ENCODE data around the gene FES.

The FES gene

GRCh38 chr15:90909976-90910375, 25.7 kb downstream of the FES start:
- H3K4me1 ChIP-seq (ENCODE audit: control insufficient read depth in 1 of 2, insufficient read depth in 2 of 2, low read length in 2 of 2): peaks cover 0 to 5% of the 10 kb centered on the region in 2 donors
- peaks cover 73 to 92% of the 10 kb centered on the region in 2 donors for H3K36me3 ChIP-seq (ENCODE audit: control insufficient read depth in 1 of 2, insufficient read depth in 2 of 2, low read length in 2 of 2)
- no peaks in the 10 kb centered on the region for H3K9me3 ChIP-seq (ENCODE audit: control insufficient read depth in 1 of 2, low read length in 2 of 2)
- H3K9ac ChIP-seq (ENCODE audit: low read depth in 1 of 2, low read length in 2 of 2): no peak overlapping the region
- no peak overlapping the region for H3K4me3 ChIP-seq (ENCODE audit: low read depth in 1 of 2, low read length in 2 of 2)
- H3K27me3 ChIP-seq (ENCODE audit: control insufficient read depth in 1 of 2, insufficient read depth in 2 of 2, low read length in 2 of 2): no peaks in the 10 kb centered on the region
- H3K27ac ChIP-seq (ENCODE audit: low read depth, low read length): no peak overlapping the region

- H3K27ac ChIP-seq (ENCODE audit: low read depth, low read length): no peak overlapping the region
- H3K9ac ChIP-seq (ENCODE audit: low read depth in 1 of 2, low read length in 2 of 2): no peak overlapping the region
- H3K9me3 ChIP-seq (ENCODE audit: control insufficient read depth in 1 of 2, low read length in 2 of 2): no peaks in the 10 kb centered on the region
- H3K27me3 ChIP-seq (ENCODE audit: control insufficient read depth in 1 of 2, insufficient read depth in 2 of 2, low read length in 2 of 2): no peaks in the 10 kb centered on the region
- H3K4me3 ChIP-seq (ENCODE audit: low read depth in 1 of 2, low read length in 2 of 2): no peak overlapping the region
- peaks cover 75 to 92% of the 10 kb centered on the region in 2 donors for H3K36me3 ChIP-seq (ENCODE audit: control insufficient read depth in 1 of 2, insufficient read depth in 2 of 2, low read length in 2 of 2)
- peaks cover 0 to 10% of the 10 kb centered on the region in 2 donors for H3K4me1 ChIP-seq (ENCODE audit: control insufficient read depth in 1 of 2, insufficient read depth in 2 of 2, low read length in 2 of 2)
Observed at GRCh38 chr15:90910441-90911301, 26.4 kb downstream of the FES start.

GRCh38 chr15:90911302-90911623, 27.0 kb downstream of the FES start:
- H3K4me1 ChIP-seq (ENCODE audit: control insufficient read depth in 1 of 2, insufficient read depth in 2 of 2, low read length in 2 of 2): peaks cover 0 to 11% of the 10 kb centered on the region in 2 donors
- no peak overlapping the region for H3K27ac ChIP-seq (ENCODE audit: low read depth, low read length)
- no peaks in the 10 kb centered on the region for H3K27me3 ChIP-seq (ENCODE audit: control insufficient read depth in 1 of 2, insufficient read depth in 2 of 2, low read length in 2 of 2)
- no peak overlapping the region for H3K9ac ChIP-seq (ENCODE audit: low read depth in 1 of 2, low read length in 2 of 2)
- H3K4me3 ChIP-seq (ENCODE audit: low read depth in 1 of 2, low read length in 2 of 2): no peak overlapping the region
- peaks cover 73 to 91% of the 10 kb centered on the region in 2 donors for H3K36me3 ChIP-seq (ENCODE audit: control insufficient read depth in 1 of 2, insufficient read depth in 2 of 2, low read length in 2 of 2)
- no peaks in the 10 kb centered on the region for H3K9me3 ChIP-seq (ENCODE audit: control insufficient read depth in 1 of 2, low read length in 2 of 2)

GRCh38 chr15:90911906-90912769, 27.8 kb downstream of the FES start:
- Histone ChIP-seq H3K9me3 (ENCODE audit: control insufficient read depth in 1 of 2, low read length in 2 of 2) (no peaks in the 10 kb centered on the region), H3K36me3 (ENCODE audit: control insufficient read depth in 1 of 2, insufficient read depth in 2 of 2, low read length in 2 of 2) (peaks cover 64 to 91% of the 10 kb centered on the region in 2 donors), H3K27ac (ENCODE audit: low read depth, low read length) (no peak overlapping the region), H3K4me3 (ENCODE audit: low read depth in 1 of 2, low read length in 2 of 2) (no peak overlapping the region), H3K27me3 (ENCODE audit: control insufficient read depth in 1 of 2, insufficient read depth in 2 of 2, low read length in 2 of 2) (no peaks in the 10 kb centered on the region), H3K9ac (ENCODE audit: low read depth in 1 of 2, low read length in 2 of 2) (no peak overlapping the region), H3K4me1 (ENCODE audit: control insufficient read depth in 1 of 2, insufficient read depth in 2 of 2, low read length in 2 of 2) (peaks cover 0 to 11% of the 10 kb centered on the region in 2 donors)

- Histone ChIP-seq H3K27ac (ENCODE audit: low read depth, low read length) (no peak overlapping the region), H3K4me1 (ENCODE audit: control insufficient read depth in 1 of 2, insufficient read depth in 2 of 2, low read length in 2 of 2) (peaks cover 0 to 11% of the 10 kb centered on the region in 2 donors), H3K9ac (ENCODE audit: low read depth in 1 of 2, low read length in 2 of 2) (no peak overlapping the region), H3K4me3 (ENCODE audit: low read depth in 1 of 2, low read length in 2 of 2) (no peak overlapping the region), H3K27me3 (ENCODE audit: control insufficient read depth in 1 of 2, insufficient read depth in 2 of 2, low read length in 2 of 2) (no peaks in the 10 kb centered on the region), H3K36me3 (ENCODE audit: control insufficient read depth in 1 of 2, insufficient read depth in 2 of 2, low read length in 2 of 2) (peaks cover 67 to 92% of the 10 kb centered on the region in 2 donors), H3K9me3 (ENCODE audit: control insufficient read depth in 1 of 2, low read length in 2 of 2) (no peaks in the 10 kb centered on the region)
Observed at GRCh38 chr15:90912770-90913075, 28.4 kb downstream of the FES start.

GRCh38 chr15:90913398-90913944, 29.2 kb downstream of the FES start:
- Histone ChIP-seq H3K9ac (ENCODE audit: low read depth in 1 of 2, low read length in 2 of 2) (no peak overlapping the region), H3K36me3 (ENCODE audit: control insufficient read depth in 1 of 2, insufficient read depth in 2 of 2, low read length in 2 of 2) (peaks cover 67 to 93% of the 10 kb centered on the region in 2 donors)

GRCh38 chr15:90914305-90915080, 30.2 kb downstream of the FES start:
- peaks cover 0 to 11% of the 10 kb centered on the region in 2 donors for H3K4me1 ChIP-seq (ENCODE audit: control insufficient read depth in 1 of 2, insufficient read depth in 2 of 2, low read length in 2 of 2)
- peaks cover 73 to 95% of the 10 kb centered on the region in 2 donors for H3K36me3 ChIP-seq (ENCODE audit: control insufficient read depth in 1 of 2, insufficient read depth in 2 of 2, low read length in 2 of 2)
- no peak overlapping the region for H3K4me3 ChIP-seq (ENCODE audit: low read depth in 1 of 2, low read length in 2 of 2)
- H3K9ac ChIP-seq (ENCODE audit: low read depth in 1 of 2, low read length in 2 of 2): no peak overlapping the region
- no peaks in the 10 kb centered on the region for H3K27me3 ChIP-seq (ENCODE audit: control insufficient read depth in 1 of 2, insufficient read depth in 2 of 2, low read length in 2 of 2)
- no peaks in the 10 kb centered on the region for H3K9me3 ChIP-seq (ENCODE audit: control insufficient read depth in 1 of 2, low read length in 2 of 2)
- no peak overlapping the region for H3K27ac ChIP-seq (ENCODE audit: low read depth, low read length)

More at GRCh38 chr15:90913398-90913944, 29.2 kb downstream of the FES start:
- peaks cover 0 to 11% of the 10 kb centered on the region in 2 donors for H3K4me1 ChIP-seq (ENCODE audit: control insufficient read depth in 1 of 2, insufficient read depth in 2 of 2, low read length in 2 of 2)
- H3K27ac ChIP-seq (ENCODE audit: low read depth, low read length): no peak overlapping the region
- H3K27me3 ChIP-seq (ENCODE audit: control insufficient read depth in 1 of 2, insufficient read depth in 2 of 2, low read length in 2 of 2): no peaks in the 10 kb centered on the region
- no peak overlapping the region for H3K4me3 ChIP-seq (ENCODE audit: low read depth in 1 of 2, low read length in 2 of 2)
- no peaks in the 10 kb centered on the region for H3K9me3 ChIP-seq (ENCODE audit: control insufficient read depth in 1 of 2, low read length in 2 of 2)

GRCh38 chr15:90915216-90915807, 31.0 kb downstream of the FES start:
- no peak overlapping the region for H3K9ac ChIP-seq (ENCODE audit: low read depth in 1 of 2, low read length in 2 of 2)
- no peak overlapping the region for H3K4me3 ChIP-seq (ENCODE audit: low read depth in 1 of 2, low read length in 2 of 2)
- H3K36me3 ChIP-seq (ENCODE audit: control insufficient read depth in 1 of 2, insufficient read depth in 2 of 2, low read length in 2 of 2): peaks cover 74 to 96% of the 10 kb centered on the region in 2 donors
- H3K4me1 ChIP-seq (ENCODE audit: control insufficient read depth in 1 of 2, insufficient read depth in 2 of 2, low read length in 2 of 2): peaks cover 0 to 11% of the 10 kb centered on the region in 2 donors
- no peaks in the 10 kb centered on the region for H3K27me3 ChIP-seq (ENCODE audit: control insufficient read depth in 1 of 2, insufficient read depth in 2 of 2, low read length in 2 of 2)
- H3K27ac ChIP-seq (ENCODE audit: low read depth, low read length): no peak overlapping the region
- no peaks in the 10 kb centered on the region for H3K9me3 ChIP-seq (ENCODE audit: control insufficient read depth in 1 of 2, low read length in 2 of 2)

GRCh38 chr15:90915808-90916440, 31.6 kb downstream of the FES start:
- H3K27me3 ChIP-seq (ENCODE audit: control insufficient read depth in 1 of 2, insufficient read depth in 2 of 2, low read length in 2 of 2): no peaks in the 10 kb centered on the region
- H3K36me3 ChIP-seq (ENCODE audit: control insufficient read depth in 1 of 2, insufficient read depth in 2 of 2, low read length in 2 of 2): peaks cover 74 to 96% of the 10 kb centered on the region in 2 donors
- H3K4me1 ChIP-seq (ENCODE audit: control insufficient read depth in 1 of 2, insufficient read depth in 2 of 2, low read length in 2 of 2): peaks cover 0 to 11% of the 10 kb centered on the region in 2 donors
- H3K9ac ChIP-seq (ENCODE audit: low read depth in 1 of 2, low read length in 2 of 2): no peak overlapping the region
- no peak overlapping the region for H3K4me3 ChIP-seq (ENCODE audit: low read depth in 1 of 2, low read length in 2 of 2)
- H3K27ac ChIP-seq (ENCODE audit: low read depth, low read length): no peak overlapping the region
- H3K9me3 ChIP-seq (ENCODE audit: control insufficient read depth in 1 of 2, low read length in 2 of 2): no peaks in the 10 kb centered on the region
